Measurements from ENCODE around the gene TCF25.
A peak's percentile ranks its signal among the peaks of the same experiment; 100 is the strongest.
"Not testable (repeated sequence)": the region's sequence is repeated elsewhere in the genome, so short reads cannot be mapped to it uniquely, and the experiment has no call there.

Gene TCF25

DNA sequence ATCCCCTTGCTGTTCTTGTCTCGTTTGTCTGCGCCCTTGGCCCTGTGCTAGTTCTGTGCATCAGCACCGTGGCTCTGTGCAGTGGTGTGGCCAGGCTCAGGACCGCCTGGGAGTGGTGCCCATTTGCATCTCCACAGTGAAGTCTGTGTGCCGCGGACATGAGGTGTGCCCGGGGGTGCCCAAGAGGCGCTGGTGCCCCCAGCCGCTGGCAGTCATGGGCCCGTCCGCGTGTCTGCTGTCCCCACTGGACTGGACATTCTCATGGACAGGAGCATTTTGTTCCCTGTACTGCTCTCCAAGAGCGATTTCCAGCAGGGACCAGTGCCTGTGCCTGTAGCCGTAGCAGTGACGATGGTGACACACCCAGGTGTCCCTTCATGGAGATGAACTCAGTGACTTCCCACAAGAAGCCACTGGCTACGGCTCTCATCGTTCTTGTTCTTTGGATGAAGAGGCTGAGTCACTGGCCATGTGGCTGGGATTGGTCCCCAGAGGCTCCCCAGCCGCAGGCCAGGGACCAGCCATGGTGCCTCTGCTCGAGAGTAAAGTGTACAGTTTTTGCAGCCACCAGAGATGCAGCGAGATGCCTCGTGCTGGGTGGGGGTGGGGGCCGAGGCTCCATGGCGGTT, 32.2 kb downstream of the TCF25 start:
- no peak for DNase-seq

DNA sequence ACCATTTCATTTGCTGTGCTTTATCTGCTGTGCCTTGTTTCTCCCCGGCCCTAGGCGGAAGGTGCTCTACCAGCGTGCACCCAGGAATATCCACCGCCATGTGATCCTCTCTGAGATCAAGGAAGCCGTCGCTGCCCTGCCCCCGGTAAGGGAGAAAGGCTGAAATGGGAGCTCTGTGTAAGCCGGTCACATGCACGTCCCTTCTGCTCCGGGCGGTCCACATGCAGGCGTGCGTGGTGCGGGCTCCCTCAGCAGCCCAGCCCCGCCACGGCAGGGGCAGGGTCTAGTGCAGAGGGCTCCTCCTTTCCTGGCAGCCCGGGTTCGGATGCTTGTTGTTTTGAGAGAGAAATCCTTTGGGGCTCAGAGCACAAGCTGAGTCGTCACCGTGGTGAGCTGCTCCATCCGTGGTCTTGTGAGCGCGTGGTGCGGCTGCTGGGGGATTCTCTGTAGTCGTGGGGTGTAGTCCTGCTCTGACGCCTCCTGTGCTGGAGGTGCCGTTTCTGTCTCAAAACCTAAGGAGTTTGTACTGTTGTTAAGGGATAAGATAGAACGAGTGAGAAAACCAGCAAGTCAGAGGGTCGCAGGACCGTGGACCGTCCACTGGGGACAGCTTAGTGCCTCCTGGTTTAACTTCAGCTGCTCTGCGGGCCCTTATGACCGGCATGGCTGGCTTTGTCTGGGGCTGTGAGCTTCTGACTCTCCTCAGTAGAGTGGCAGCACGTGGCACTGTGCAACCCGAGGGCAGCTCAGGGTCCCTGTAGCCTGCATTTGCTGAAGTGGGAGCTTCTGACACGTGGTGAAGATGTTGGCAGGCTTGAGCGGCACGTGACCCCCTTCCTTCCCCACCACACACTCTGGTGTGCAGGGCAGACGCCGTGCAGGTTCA, 33.0 kb downstream of the TCF25 start:
- no peak for DNase-seq

DNA sequence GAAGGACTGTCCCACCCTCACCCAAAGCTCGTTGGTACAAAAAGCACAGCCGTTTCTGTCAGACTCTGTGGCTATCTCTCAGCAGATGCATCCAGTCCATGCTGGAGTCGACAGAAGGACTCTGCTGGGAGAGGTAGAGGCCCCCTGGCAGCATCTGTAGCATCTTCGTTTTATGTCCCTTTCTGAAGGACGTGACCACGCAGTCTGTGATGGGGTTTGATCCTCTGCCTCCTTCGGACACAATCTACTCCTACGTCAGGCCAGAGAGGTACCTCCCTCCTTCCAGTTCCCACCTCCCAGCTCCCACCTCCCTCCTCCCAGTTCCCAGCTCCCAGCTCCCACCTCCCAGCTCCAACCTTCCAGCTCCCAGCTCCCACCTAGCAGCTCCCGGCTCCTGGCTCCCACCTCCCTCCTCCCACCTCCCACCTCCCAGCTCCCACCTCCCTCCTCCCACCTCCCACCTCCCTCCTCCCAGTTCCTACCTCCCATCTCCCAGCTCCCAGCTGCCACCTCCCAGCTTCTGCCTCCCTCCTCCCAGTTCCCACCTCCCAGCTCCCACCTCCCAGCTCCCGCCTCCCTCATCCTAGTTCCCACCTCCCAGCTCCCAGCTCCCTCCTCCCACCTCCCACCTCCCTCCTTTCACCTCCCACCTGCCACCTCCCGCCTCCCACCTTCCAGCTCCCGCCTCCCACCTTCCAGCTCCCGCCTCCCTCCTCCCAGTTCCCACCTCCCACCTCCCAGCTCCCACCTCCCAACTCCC, 33.8 kb downstream of the TCF25 start:
- no peak for DNase-seq

DNA sequence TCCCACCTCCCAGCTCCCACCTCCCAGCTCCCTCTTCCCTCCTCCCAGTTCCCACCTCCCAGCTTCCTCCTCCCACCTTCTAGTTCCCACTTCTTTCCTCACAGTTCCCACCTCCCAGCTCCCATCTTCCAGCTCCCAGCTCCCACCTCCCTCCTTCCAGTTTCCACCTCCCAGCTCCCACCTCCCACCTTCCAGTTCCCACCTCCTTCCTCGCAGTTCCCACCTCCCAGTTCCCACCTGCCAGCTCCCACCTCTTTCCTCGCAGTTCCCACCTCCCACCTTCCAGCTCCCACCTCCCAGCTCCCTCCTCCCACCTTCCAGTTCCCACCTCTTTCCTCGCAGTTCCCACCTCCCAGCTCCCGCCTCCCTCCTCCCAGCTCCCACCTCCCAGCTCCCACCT, 34.8 kb downstream of the TCF25 start:
- no peak for DNase-seq

DNA sequence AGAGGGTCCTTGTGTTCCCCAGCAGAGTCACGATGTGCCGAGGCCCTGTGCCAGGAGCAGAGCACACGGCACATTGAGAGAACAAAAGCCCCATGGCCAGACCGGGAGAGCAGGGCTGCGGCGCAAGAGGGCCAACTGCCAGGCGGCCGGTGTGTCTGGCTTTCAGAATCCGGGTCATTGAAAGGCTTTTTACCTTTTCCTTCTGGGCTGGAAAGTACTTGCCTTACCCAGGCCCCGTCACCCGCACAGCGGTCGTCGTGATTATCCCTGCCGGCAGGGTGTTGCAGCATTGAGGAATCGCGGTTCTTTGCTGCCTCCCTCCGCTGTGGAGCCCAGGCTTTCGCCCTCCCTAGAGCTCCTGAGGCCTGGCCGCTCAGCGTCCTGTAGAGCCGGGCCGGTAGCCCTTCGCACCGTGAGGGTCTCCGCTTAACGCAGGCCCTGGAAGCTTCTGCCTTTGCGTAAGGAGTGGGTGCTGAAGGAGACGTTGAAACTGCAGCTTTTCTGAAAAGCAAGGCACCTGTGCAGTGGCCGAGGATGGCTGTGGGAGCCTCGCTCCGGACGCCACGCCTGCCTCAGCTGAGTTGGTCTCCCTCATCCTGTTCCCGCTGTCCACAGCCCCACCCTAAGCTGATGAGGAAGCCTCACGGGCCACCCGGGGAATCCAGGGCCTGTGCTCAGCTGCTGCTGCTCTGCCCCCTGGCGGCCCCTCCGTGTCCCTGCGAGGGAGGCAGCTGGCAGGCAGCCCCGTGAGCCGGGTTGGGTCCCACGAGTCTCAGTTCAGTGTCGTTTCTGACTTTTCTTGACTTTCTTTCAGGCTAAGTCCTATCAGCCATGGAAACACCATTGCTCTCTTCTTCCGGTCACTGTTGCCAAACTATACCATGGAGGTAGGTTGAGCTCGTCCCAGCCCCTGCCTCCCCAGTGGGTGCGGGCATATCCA, 36.7 kb downstream of the TCF25 start:
- peak in 1 of 2 experiments; percentile 62 for DNase-seq

DNA sequence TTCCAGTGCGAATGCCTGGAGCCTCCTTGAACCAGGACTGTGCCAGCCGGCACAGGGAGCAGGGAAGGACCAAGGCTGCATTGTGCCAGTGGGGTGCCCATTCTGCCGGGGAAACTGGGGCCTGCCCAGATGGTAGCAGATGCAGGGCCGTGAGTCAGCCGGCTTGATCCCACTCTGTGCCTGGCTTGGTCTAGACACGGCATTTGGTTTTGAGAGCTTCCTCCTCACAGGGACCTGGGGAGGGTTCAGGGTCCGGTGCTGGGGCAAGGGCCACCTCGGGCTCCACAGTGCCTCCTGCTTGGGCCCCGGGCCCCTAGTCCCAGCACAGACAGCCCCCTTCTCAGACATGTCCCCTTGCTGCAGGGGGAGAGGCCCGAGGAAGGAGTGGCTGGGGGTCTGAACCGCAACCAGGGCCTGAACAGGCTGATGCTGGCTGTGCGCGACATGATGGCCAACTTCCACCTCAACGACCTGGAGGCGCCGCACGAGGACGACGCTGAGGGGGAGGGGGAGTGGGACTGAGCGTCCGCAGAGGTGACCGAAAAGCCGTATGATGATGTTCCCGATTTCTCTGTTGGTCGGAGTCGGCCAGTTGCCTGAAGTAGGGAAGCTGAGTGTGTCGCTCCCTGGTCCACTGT, 37.4 kb downstream of the TCF25 start:
- no peak for DNase-seq

DNA sequence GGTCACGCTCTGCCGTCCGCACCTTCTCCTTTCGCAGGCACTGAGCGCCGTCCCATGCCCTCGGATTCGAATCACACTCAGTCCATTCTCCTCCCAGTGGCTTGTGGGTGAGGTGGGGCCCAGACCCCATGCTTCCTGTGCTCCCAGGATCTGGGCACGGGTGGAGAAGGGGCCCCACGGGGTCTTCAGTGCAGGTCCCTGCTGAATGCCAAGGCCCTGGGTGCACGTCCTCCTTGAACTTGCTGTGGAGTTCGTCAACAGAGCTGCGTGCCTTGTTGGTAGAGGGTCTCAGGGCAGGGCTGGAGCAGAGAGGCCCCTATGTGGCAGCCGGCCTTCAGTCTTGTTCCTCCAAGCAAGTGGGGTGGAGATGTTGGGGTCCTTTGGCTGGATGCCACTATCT, 38.0 kb downstream of the TCF25 start:
- no peak for DNase-seq

DNA sequence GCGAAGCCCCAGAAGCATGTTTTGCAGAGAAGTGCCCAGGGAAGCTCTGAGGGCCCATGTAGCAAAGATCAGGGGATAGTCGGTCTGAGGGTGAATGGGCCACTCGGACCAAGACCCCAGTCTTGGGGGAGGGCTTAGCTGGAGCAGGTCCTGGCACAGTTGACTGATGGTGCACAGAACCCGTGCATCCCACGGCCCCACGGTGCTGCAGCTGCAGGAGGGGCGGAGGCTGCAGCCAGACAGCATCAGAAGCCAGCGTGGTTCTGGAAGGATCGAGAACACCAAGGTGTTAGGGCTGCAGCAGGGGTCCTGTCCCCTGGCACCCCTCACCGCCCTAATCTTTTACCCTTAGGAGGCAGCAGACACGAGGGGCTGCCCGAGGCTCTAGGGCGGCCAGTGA, 38.8 kb downstream of the TCF25 start:
- no peak for DNase-seq

DNA sequence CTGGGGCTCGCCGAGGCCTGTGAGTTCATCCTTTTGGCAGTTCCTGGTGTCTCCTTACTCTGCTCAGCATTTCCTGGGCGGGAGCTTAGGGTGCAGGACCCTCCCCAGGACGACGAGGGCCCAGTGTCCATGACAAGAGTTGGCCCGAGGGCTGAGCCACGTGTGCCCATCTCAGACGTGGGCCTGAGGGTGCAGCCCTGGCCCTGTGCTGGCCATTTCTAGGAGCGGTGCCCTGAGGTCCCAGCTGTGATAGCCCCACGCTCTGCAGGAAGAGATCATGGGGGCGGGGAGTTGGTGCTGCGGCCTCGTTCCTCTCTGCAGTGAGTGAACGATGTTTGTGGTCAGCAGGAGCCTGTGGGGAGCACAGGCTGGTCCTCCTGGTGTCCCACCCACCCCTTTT, 39.2 kb downstream of the TCF25 start:
- DNase-seq, result no peak

DNA sequence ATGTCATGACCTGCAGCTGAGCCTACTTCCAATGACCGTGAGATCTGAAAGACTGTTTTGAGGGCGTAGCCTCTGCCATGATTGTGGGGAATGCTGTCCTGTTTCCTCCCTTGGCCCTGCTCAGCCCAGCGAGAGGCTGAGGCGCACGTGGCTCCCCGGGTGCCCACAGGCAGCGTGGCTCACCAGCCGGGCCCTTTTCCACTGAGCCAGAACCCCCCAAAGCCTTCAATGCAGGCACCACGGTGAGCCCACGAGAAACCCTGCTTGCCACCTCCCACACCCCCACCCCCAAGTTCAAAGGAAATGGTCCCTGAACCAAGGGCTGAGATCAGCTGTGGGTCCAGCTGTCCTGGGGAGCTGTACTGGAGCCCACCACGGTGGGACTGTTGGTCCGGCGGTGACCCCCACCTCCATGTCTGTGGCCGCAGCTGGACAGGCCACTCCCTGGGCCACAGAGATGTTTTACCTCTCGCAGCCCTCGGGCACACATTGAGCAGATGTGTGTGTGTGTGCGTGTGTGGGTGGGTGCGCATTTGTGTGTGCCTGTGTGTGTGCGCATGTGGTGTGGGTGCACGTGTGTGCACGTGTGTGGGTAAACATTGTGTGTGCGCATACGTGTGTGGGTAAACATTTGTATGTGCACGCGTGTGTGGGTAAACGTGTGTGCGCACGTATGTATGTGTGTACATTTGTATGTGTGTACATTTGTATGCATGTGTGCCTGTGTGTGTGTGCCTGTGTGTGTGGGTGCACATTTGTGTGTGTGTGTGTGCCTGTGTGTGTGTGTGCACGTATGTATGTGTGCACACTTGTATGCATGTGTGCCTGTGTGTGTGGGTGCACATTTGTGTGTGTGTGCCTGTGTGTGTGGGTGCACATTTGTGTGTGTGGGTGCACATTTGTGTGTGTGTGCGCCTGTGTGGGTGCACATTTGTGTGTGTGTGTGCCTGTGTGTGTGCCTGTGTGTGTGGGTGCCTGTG, 40.3 kb downstream of the TCF25 start:
- no peak for DNase-seq

DNA sequence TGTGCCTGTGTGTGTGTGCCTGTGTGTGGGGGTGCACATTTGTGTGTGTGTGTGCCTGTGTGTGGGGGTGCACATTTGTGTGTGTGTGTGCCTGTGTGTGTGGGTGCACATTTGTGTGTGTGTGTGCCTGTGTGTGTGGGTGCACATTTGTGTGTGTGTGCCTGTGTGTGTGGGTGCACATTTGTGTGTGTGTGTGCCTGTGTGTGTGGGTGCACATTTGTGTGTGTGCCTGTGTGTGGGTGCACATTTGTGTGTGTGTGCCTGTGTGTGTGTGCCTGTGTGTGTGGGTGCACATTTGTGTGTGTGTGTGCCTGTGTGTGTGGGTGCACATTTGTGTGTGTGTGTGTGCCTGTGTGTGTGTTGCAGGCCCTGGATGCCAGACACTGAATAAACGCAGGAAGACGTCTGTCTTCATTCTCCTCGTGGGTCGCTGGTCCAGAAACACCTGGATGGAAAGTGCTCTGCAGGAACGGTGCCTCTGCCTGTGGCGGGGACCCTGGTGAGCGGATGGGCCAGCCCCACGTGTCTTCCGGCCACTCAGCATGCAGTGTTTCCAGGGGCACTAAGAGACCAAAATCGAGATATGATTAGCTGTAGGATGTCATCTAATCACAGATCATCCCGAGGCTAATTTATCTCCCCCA, 41.4 kb downstream of the TCF25 start:
- not testable (repeated sequence) for DNase-seq

DNA sequence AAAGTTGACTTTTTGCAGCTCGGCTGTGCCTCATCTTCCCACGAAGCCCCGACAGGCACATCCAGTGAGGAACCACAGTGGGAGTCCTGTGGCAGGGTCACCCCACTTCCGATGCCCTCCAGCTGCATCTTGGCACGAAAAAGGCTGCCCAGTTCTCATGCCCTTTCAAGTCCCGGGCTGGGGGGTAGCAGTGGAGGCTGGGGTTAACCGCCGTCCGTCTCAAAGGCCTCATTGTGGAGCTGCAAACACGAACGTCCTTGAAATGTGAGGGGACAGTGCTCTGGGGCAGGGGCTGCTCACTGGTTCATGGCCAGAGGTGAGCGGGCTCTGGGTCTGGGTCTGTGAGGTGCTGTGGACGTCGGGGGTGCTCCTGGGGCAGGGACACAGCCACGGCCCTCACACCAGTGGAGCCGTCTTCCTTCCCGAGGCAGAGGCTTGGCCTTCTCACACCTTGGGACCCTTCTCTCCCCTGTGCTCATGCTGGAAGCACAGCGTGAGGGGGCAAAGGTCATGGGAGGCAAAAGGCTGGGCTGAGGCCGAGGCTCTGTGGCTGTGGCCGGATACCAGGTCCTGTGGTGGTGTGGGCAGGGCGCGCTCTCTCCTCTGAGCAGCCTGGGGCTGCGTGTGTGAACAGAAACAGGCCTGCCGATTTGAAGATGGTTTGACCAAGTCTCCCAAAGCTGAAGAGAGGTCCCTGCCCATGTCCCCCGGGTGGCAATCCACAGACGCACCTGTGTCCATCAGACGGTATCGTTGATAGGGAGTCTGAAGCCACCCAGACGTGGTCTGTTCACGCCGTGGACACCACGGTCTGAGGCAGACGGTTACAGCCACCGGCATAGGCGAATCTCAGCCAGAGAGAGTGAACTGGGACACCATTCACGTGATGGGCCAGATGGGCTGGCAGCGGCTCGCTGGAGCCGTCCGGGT, 42.2 kb downstream of the TCF25 start:
- DNase-seq, result peak in 1 of 2 experiments; percentile 59

DNA sequence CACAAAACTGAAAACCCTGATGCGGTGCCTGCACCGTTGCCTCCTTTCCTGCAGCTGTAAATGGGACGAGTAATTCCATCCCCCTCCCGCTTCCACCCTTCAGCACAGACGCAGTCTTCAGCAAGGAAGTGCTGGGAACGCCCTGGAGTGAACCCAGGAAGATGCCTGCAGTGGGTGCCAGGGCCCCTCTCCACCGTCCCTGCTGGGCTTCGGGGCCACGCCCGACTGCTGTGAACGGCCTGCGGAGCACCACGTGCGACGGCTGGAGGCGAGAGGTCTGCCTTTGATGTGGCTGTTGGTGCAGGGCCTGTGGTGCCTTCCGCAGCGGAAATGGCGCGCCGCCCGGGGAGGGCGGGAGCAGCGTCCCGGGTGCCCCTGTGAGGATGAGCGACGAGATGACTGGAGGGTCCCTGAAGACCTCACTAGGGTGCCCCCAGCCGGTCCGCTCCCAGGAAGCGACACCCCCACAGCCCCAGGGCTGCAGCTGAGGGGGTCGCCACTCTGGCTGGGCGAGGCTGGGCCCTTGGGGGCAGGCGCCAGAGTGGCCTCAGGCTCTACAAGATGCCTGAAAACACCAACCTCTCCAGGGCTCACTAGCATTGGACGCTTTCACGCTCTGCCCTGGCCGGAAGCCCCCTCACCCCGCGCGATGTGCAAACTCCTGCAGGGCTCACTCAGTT, 44.5 kb downstream of the TCF25 start:
- DNase-seq, result no peak

DNA sequence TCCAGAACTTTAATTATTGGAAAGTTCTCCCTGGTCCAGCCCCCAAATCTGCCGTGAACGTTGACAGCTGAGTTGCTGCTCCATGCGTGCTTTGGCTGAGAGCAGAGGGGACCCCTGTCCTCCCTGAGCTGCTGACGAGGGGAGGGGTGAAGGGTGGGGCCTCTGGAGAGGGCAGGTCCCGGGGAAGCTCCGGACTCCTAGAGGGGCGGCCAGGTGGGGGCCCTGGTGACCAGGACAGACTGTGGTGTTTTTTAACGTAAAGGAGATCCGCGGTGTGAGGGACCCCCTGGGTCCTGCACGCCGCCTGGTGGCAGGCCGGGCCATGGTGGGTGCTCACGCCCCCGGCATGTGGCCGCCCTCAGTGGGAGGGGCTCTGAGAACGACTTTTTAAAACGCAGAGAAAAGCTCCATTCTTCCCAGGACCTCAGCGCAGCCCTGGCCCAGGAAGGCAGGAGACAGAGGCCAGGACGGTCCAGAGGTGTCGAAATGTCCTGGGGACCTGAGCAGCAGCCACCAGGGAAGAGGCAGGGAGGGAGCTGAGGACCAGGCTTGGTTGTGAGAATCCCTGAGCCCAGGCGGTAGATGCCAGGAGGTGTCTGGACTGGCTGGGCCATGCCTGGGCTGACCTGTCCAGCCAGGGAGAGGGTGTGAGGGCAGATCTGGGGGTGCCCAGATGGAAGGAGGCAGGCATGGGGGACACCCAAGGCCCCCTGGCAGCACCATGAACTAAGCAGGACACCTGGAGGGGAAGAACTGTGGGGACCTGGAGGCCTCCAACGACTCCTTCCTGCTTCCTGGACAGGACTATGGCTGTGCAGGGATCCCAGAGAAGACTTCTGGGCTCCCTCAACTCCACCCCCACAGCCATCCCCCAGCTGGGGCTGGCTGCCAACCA, 45.3 kb downstream of the TCF25 start, which contains the start of gene MC1R:
TSS of gene MC1R (plus strand) at position 410 of the 895 bp plus-strand sequence. CDS start at position 807, 397 bp downstream.
- DNase-seq, result no peak

DNA sequence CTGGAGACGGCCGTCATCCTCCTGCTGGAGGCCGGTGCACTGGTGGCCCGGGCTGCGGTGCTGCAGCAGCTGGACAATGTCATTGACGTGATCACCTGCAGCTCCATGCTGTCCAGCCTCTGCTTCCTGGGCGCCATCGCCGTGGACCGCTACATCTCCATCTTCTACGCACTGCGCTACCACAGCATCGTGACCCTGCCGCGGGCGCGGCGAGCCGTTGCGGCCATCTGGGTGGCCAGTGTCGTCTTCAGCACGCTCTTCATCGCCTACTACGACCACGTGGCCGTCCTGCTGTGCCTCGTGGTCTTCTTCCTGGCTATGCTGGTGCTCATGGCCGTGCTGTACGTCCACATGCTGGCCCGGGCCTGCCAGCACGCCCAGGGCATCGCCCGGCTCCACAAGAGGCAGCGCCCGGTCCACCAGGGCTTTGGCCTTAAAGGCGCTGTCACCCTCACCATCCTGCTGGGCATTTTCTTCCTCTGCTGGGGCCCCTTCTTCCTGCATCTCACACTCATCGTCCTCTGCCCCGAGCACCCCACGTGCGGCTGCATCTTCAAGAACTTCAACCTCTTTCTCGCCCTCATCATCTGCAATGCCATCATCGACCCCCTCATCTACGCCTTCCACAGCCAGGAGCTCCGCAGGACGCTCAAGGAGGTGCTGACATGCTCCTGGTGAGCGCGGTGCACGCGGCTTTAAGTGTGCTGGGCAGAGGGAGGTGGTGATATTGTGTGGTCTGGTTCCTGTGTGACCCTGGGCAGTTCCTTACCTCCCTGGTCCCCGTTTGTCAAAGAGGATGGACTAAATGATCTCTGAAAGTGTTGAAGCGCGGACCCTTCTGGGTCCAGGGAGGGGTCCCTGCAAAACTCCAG, 46.4 kb downstream of the TCF25 start:
- no peak for DNase-seq

DNA sequence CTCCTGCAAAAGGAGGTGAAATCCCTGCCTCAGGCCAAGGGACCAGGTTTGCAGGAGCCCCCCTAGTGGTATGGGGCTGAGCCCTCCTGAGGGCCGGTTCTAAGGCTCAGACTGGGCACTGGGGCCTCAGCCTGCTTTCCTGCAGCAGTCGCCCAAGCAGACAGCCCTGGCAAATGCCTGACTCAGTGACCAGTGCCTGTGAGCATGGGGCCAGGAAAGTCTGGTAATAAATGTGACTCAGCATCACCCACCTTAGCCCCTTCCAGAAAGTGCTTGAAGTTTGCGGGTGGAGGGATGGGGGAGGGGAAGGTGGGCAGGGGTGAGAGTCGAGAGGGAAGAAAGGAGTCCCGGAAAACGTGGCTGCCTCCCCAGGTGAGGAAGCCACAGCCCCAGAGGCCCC, 47.3 kb downstream of the TCF25 start:
- no peak for DNase-seq

Data from cerebellar nuclear complex (tissue), 1 donor.